ENCODE measurements around the gene PTRHD1. TPM values are rescaled to one million over a fixed set of nuclear protein-coding genes. Genes with fewer than 3 reads are reported as not detected.

Gene PTRHD1
- total RNA-seq, 1 donor from 2014 or later = 41.6 TPM

DNA sequence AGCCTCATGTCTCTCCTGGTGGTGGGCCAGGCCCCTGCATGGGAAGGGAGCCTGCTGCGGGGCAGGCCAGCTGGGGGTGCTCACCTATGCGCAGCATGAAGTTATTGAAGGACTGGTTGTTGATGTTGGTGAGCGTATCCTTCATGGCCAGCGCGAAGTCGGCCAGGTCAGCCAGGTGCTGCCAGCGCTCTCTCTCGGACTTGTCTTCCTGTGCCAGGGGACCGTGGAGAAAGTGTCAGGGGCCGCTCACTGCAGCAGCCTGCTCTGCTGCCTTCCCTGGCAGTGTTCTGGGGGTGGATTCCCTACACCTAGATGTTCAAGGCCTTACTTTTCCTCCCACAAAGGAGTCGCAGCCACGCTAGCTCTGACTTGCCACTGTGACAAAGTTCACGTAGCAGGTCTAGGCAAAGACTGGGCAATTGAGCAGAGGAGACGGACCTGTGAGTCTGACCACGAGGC lies 28.3 kb upstream of the PTRHD1 start:
- peak overlapping the region; percentile 93 for H3K27ac Mint-ChIP-seq

DNA sequence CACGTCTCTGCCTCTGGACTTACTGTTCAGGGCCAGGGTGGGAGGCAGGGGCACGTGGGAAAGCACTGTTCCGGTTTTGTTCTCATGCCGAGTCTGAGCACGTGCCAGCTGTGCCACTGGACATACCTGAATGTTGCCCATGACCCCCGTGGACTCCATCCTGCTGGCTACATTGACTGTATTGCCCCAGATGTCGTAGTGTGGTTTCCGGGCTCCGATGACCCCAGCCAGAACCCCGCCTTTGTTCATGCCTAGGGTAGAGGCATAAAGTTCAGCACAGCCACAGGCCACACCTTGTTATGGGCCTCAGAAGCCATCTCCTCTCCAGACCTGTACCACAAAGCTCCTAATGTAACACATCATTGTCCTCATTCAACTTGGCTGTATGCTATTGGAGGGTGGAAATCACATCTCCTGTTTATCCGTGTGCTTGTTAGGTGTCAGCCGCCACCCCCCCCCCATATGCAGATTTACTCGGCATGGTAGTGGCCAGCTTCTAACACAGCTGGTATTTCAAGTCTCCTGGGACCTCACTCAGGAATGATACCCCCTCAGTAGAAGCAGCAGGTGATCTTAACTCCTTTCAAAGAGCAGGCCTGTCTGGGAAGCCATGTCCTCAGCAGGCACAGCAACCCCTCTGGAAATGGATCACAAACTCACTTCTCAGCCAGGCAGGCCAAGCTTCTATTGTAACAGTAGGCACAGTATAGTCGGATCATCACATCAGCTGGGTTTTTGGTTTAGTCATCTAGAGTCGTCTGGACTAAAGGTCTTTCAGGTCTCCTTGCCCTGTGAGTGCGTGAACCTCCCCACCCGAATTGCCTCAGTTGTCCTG lies 27.6 kb upstream of the PTRHD1 start:
- Histone ChIP-seq H3K4me3 (no peak overlapping the region), H3K36me3 (peaks cover 8% of the 10 kb centered on the region), H3K9me3 (ENCODE audit: low read depth) (no peaks in the 10 kb centered on the region), H2AFZ (replicated peaks) (no peak overlapping the region), H3K4me2 (no peak overlapping the region), H4K20me1 (ENCODE audit: low read depth) (peaks cover 10% of the 10 kb centered on the region), H3K27ac (peak overlapping the region; percentile 88), H3K4me1 (peaks cover 25% of the 10 kb centered on the region), H3F3A (ENCODE audit: low read depth) (peaks cover 28% of the 10 kb centered on the region), H3K27me3 (no peaks in the 10 kb centered on the region), H3K9ac (no peak overlapping the region), H3K79me2 (ENCODE audit: low read depth) (peaks cover 8% of the 10 kb centered on the region)
- H3K4me1 Mint-ChIP-seq = peaks cover 29% of the 10 kb centered on the region
- H3K9me3 Mint-ChIP-seq = no peaks in the 10 kb centered on the region
- DNase-seq (ENCODE audit: low spot score) = no peak
- H3K27me3 Mint-ChIP-seq (ENCODE audit: insufficient read depth, low read depth) = peaks cover 12% of the 10 kb centered on the region
- H3K4me3 Mint-ChIP-seq = peak overlapping the region; percentile 10
- H3K36me3 Mint-ChIP-seq = peaks cover 54% of the 10 kb centered on the region
- TF ChIP-seq, protein P1, sequence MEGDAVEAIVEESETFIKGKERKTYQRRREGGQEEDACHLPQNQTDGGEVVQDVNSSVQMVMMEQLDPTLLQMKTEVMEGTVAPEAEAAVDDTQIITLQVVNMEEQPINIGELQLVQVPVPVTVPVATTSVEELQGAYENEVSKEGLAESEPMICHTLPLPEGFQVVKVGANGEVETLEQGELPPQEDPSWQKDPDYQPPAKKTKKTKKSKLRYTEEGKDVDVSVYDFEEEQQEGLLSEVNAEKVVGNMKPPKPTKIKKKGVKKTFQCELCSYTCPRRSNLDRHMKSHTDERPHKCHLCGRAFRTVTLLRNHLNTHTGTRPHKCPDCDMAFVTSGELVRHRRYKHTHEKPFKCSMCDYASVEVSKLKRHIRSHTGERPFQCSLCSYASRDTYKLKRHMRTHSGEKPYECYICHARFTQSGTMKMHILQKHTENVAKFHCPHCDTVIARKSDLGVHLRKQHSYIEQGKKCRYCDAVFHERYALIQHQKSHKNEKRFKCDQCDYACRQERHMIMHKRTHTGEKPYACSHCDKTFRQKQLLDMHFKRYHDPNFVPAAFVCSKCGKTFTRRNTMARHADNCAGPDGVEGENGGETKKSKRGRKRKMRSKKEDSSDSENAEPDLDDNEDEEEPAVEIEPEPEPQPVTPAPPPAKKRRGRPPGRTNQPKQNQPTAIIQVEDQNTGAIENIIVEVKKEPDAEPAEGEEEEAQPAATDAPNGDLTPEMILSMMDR (IDR thresholded peaks at IDR 0.05) = no peak
- TF ChIP-seq EZH2 (IDR thresholded peaks at IDR 0.05) (no peak), EZH2phosphoT487 (IDR thresholded peaks at IDR 0.05) (no peak)
- peak overlapping the region; percentile 93 for H3K27ac Mint-ChIP-seq

More for the DNA sequence above, 28.3 kb upstream of the PTRHD1 start:
- Histone ChIP-seq H3K4me2 (peak overlapping the region; percentile 63), H3K9ac (no peak overlapping the region), H2AFZ (replicated peaks) (no peak overlapping the region), H3F3A (ENCODE audit: low read depth) (peaks cover 28% of the 10 kb centered on the region), H3K79me2 (ENCODE audit: low read depth) (peaks cover 8% of the 10 kb centered on the region), H3K36me3 (peaks cover 8% of the 10 kb centered on the region), H3K27ac (peak overlapping the region; percentile 88), H4K20me1 (ENCODE audit: low read depth) (peaks cover 7% of the 10 kb centered on the region), H3K4me3 (no peak overlapping the region), H3K4me1 (peaks cover 25% of the 10 kb centered on the region), H3K9me3 (ENCODE audit: low read depth) (no peaks in the 10 kb centered on the region), H3K27me3 (no peaks in the 10 kb centered on the region)
- Mint-ChIP-seq H3K4me3 (peak overlapping the region; percentile 18), H3K9me3 (no peaks in the 10 kb centered on the region), H3K27me3 (ENCODE audit: insufficient read depth, low read depth) (peaks cover 13% of the 10 kb centered on the region), H3K4me1 (peaks cover 29% of the 10 kb centered on the region), H3K36me3 (peaks cover 51% of the 10 kb centered on the region)
- DNase-seq (ENCODE audit: low spot score) = no peak
- TF ChIP-seq EZH2phosphoT487 (IDR thresholded peaks at IDR 0.05) (no peak), EZH2 (IDR thresholded peaks at IDR 0.05) (no peak)
- TF ChIP-seq, protein P1 (IDR thresholded peaks at IDR 0.05) = no peak

DNA sequence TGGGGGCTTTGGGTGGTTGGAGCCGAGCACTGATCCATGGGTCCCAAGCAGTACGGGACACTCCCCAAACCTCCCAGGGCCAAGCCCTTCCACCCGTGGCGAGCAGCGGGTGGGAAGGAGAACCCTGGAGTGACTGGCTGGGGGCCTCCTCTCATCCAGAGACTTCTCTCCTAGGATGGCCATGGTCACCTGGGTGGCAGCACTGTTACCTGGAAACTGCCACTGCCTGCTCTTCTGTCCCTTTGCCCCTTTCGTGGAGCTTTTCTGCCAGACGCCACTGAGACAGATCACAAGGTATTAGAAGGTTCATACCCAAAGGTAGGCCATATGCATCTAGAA lies 27.0 kb upstream of the PTRHD1 start:
- Histone ChIP-seq H3K36me3 (peaks cover 8% of the 10 kb centered on the region), H3K4me2 (no peak overlapping the region), H3K4me1 (peaks cover 25% of the 10 kb centered on the region), H3F3A (ENCODE audit: low read depth) (peaks cover 28% of the 10 kb centered on the region), H3K9me3 (ENCODE audit: low read depth) (no peaks in the 10 kb centered on the region), H3K4me3 (no peak overlapping the region), H4K20me1 (ENCODE audit: low read depth) (peaks cover 10% of the 10 kb centered on the region), H3K27ac (no peak overlapping the region), H3K27me3 (no peaks in the 10 kb centered on the region), H3K9ac (no peak overlapping the region), H3K79me2 (ENCODE audit: low read depth) (peaks cover 13% of the 10 kb centered on the region), H2AFZ (replicated peaks) (no peak overlapping the region)
- no peak for TF ChIP-seq EZH2phosphoT487 (IDR thresholded peaks at IDR 0.05)
- TF ChIP-seq, protein P1 (IDR thresholded peaks at IDR 0.05) = no peak
- no peak for TF ChIP-seq EZH2 (IDR thresholded peaks at IDR 0.05)
- Mint-ChIP-seq H3K27me3 (ENCODE audit: insufficient read depth, low read depth) (peaks cover 8% of the 10 kb centered on the region), H3K27ac (no peak overlapping the region), H3K36me3 (peaks cover 59% of the 10 kb centered on the region), H3K9me3 (no peaks in the 10 kb centered on the region), H3K4me1 (peaks cover 29% of the 10 kb centered on the region), H3K4me3 (no peak overlapping the region)
- DNase-seq (ENCODE audit: low spot score) = no peak
